ENCODE measurements around the gene HERC2.

GRCh38 chr15:28147801-28148200 is 174.2 kb downstream of the HERC2 start:
- TF ChIP-seq CTCF (IDR thresholded peaks at IDR 0.05) (no peak), ZFX (IDR thresholded peaks at IDR 0.05; ENCODE audit: borderline replicate concordance) (no peak)
